Activated B cell treated with CpG ODN at 0.5 μM for 24 hours (primary cell): ENCODE data around the gene ANKZF1. TPM values are rescaled to one million over a fixed set of nuclear protein-coding genes. Genes with fewer than 3 reads are reported as not detected.

ENCODE experiments used
- ATAC-seq: fragments of 200-7000 bp; cut with Tn5 transposase; one replicate; pipeline ENCODE4 v1.10.0; 2021; ENCODE audit warnings: low read depth, mild to moderate bottlenecking, moderate library complexity
- CTCF ChIA-PET: fragments of 350-600 bp; sonication (Branson Sonifier 250); formaldehyde crosslinking; loops from one replicate; lab custom pipeline; 2021; ENCODE audit warnings: antibody characterized with exemption; lab: Charles Lee
- POLR2A ChIA-PET: fragments of 350-600 bp; sonication (Branson Sonifier 250); formaldehyde crosslinking; loops from one replicate; lab custom pipeline; 2021; ENCODE audit warnings: antibody characterized with exemption; lab: Charles Lee
- DNase-seq: peaks from one replicate; pipeline ENCODE4 v3.0.0; 2022
- H3K27ac Mint-ChIP-seq: one replicate; pipeline ENCODE4 v1.8.0; 2020; ENCODE audit warnings: mixed read lengths
- H3K27me3 Mint-ChIP-seq: one replicate; pipeline ENCODE4 v1.8.0; 2021; ENCODE audit warnings: mixed read lengths
- H3K36me3 Mint-ChIP-seq: one replicate; pipeline ENCODE4 v1.8.0; 2021; ENCODE audit warnings: low read depth, mixed read lengths
- H3K4me1 Mint-ChIP-seq: one replicate; pipeline ENCODE4 v1.8.0; 2021; ENCODE audit warnings: mixed read lengths
- H3K4me3 Mint-ChIP-seq: one replicate; pipeline ENCODE4 v1.8.0; 2020; ENCODE audit warnings: mild to moderate bottlenecking, mixed read lengths
- H3K9me3 Mint-ChIP-seq: one replicate; pipeline ENCODE4 v1.8.0; 2020; ENCODE audit warnings: mixed read lengths
- CTCF ChIP-seq: fragments of 200-600 bp; IDR thresholded peaks from one replicate; pipeline ENCODE4 v1.8.0; 2022; ENCODE audit warnings: antibody characterized with exemption, mild to moderate bottlenecking
- intact Hi-C: fragments of 100-400 bp; cut with micrococcal nuclease; formaldehyde crosslinking; loops from one replicate; pipeline ENCODE4 v1.15.1; 2024
- total RNA-seq: library from RNA; stranded (reverse); gene quantifications from 2 replicates; pipeline ENCODE4 v1.2.3, GENCODE V29; 2022

The ANKZF1 gene
- total RNA-seq, 1 donor from 2014 or later = 105 TPM

GRCh38 chr2:219243291-219243761 is 13.7 kb downstream of the ANKZF1 start:
- no peak for DNase-seq
- CTCF ChIA-PET = interaction anchor here (3.9 kb wide), 1 partner anchor 52 kb away, joined by 27 read pairs; no protein-coding TSS in a partner anchor
- Mint-ChIP-seq H3K4me1 (peaks cover 37% of the 10 kb centered on the region), H3K4me3 (peak overlapping the region; percentile 63), H3K27ac (peak overlapping the region; percentile 50), H3K9me3 (no peaks in the 10 kb centered on the region), H3K36me3 (peaks cover 10% of the 10 kb centered on the region), H3K27me3 (no peaks in the 10 kb centered on the region)
- no peak for ATAC-seq
- intact Hi-C loops = no loop called here
- POLR2A ChIA-PET = interaction anchor here (0.6 to 12.0 kb wide), 3 partner anchors 11 to 969 kb away, joined by 3 to 287 read pairs (median 91); partner anchors contain the start of genes ANKZF1, ATG9A, TUBA4A and TUBA4B
- no peak for TF ChIP-seq CTCF

GRCh38 chr2:219244789-219245147 is 15.2 kb downstream of the ANKZF1 start:
- Mint-ChIP-seq H3K4me3 (peak overlapping the region; percentile 90), H3K4me1 (peaks cover 51% of the 10 kb centered on the region), H3K27ac (peak overlapping the region; percentile 98), H3K36me3 (peaks cover 22% of the 10 kb centered on the region), H3K9me3 (no peaks in the 10 kb centered on the region), H3K27me3 (no peaks in the 10 kb centered on the region)
- no peak for TF ChIP-seq CTCF
- ATAC-seq = no peak
- POLR2A ChIA-PET = interaction anchor here (0.6 to 12.0 kb wide), 15 partner anchors 8 to 364 kb away, joined by 3 to 287 read pairs (median 9); partner anchors contain the start of genes ABCB6, ANKZF1, ATG9A and CNPPD1
- no peak for DNase-seq
- intact Hi-C loops = loop anchor here (1.0 to 2.0 kb wide), 8 partner anchors 9 to 1026 kb away; partner anchors contain the start of genes ANKZF1, ATG9A, DNAJB2 and NHEJ1
- CTCF ChIA-PET = interaction anchor here (1.1 to 3.9 kb wide), 8 partner anchors 10 to 73 kb away, joined by 3 to 27 read pairs (median 5); partner anchors contain the start of genes ANKZF1, ATG9A, DNAJB2 and TUBA4A

- POLR2A ChIA-PET = interaction anchor here (0.7 to 12.0 kb wide), 16 partner anchors 9 to 349 kb away, joined by 3 to 287 read pairs (median 7); partner anchors contain the start of genes ABCB6, ANKZF1, ATG9A and CNPPD1
- no peaks in the 10 kb centered on the region for H3K9me3 Mint-ChIP-seq
- DNase-seq = peak; percentile 95
- TF ChIP-seq CTCF = no peak
- ATAC-seq = peak; percentile 64
- H3K27me3 Mint-ChIP-seq = no peaks in the 10 kb centered on the region
- H3K4me1 Mint-ChIP-seq = peaks cover 57% of the 10 kb centered on the region
- H3K27ac Mint-ChIP-seq = peak within 1 kb of the TSS; percentile 98
- intact Hi-C loops = loop anchor here (1.0 to 2.0 kb wide), 8 partner anchors 8 to 1027 kb away; partner anchors contain the start of genes ANKZF1, ATG9A, DNAJB2 and NHEJ1
- H3K36me3 Mint-ChIP-seq = peaks cover 27% of the 10 kb centered on the region
- CTCF ChIA-PET = interaction anchor here (1.1 to 3.9 kb wide), 8 partner anchors 9 to 74 kb away, joined by 3 to 27 read pairs (median 5); partner anchors contain the start of genes ANKZF1, ATG9A, DNAJB2 and TUBA4A
- peak within 1 kb of the TSS; percentile 90 for H3K4me3 Mint-ChIP-seq
These were observed 15.7 kb downstream of the ANKZF1 start, which contains the start of the genes GLB1L and STK16 for GRCh38 chr2:219245148-219245898. TSS of gene GLB1L (minus strand) at chr2:219245444. CDS start at chr2:219243573, 1,871 bp downstream. TSS of gene STK16 (plus strand) at chr2:219245479. CDS start at chr2:219246000, 521 bp downstream.

- ATAC-seq (no peak), DNase-seq (no peak)
- Mint-ChIP-seq H3K27ac (peak overlapping the region; percentile 98), H3K4me3 (peak overlapping the region; percentile 90), H3K4me1 (peaks cover 62% of the 10 kb centered on the region), H3K27me3 (no peaks in the 10 kb centered on the region), H3K36me3 (peaks cover 33% of the 10 kb centered on the region), H3K9me3 (no peaks in the 10 kb centered on the region)
- TF ChIP-seq CTCF = no peak
- intact Hi-C loops = loop anchor here (1.0 to 2.0 kb wide), 8 partner anchors 7 to 1027 kb away; partner anchors contain the start of genes ANKZF1, ATG9A, DNAJB2 and NHEJ1
- POLR2A ChIA-PET = interaction anchor here (1.4 to 12.0 kb wide), 10 partner anchors 8 to 350 kb away, joined by 3 to 287 read pairs (median 28); partner anchors contain the start of genes ABCB6, ANKZF1, ATG9A and CNPPD1
- CTCF ChIA-PET = interaction anchor here (1.9 to 3.9 kb wide), 2 partner anchors 9 to 49 kb away, joined by 13 to 27 read pairs; partner anchors contain the start of gene TUBA4A
These were observed 16.3 kb downstream of the ANKZF1 start for GRCh38 chr2:219245899-219246230.
